Transverse colon (tissue), 4 donors: ENCODE results near the gene ULBP2. TPM values are rescaled to one million over a fixed set of nuclear protein-coding genes. Genes with fewer than 3 reads are reported as not detected.

Source experiments
- DNase-seq: peaks from one replicate; pipeline ENCODE4 v3.0.0-alpha.2; 2019
- H3K27ac ChIP-seq, 4 donors: fragments of 200-600 bp; sonication (generic); 2 replicates each; pipeline ENCODE4 v1.5.1; 2016 to 2018; ENCODE audit warnings: inconsistent platforms in 4 of 4
- H3K27me3 ChIP-seq: fragments of 200-600 bp; sonication (generic); 2 replicates; pipeline ENCODE4 v1.5.1; 2017; ENCODE audit warnings: inconsistent platforms
- H3K36me3 ChIP-seq, 4 donors: fragments of 200-600 bp; sonication (generic); 2 replicates each; pipeline ENCODE4 v1.5.1; 2017 to 2019; ENCODE audit warnings: inconsistent platforms in 4 of 4
- H3K4me1 ChIP-seq, 4 donors: fragments of 200-600 bp; sonication (generic); 2 replicates each; pipeline ENCODE4 v1.5.1; 2017 to 2020; ENCODE audit warnings: inconsistent platforms in 4 of 4
- H3K4me3 ChIP-seq, 4 donors: fragments of 200-600 bp; sonication (generic); 1 replicate in 1 of 4; 2 replicates in 3 of 4; pipeline versions ENCODE4 v1.5.1 to v1.6.1; 2017 to 2019; ENCODE audit warnings: inconsistent platforms in 4 of 4
- H3K9me3 ChIP-seq, 2 donors: fragments of 200-600 bp; sonication (generic); 2 replicates each; pipeline ENCODE4 v1.5.1; 2017 to 2019; ENCODE audit warnings: inconsistent platforms in 2 of 2
- CTCF ChIP-seq, 5 experiments: fragments of 200-600 bp in 3 of 5; fragments of 450-650 bp in 2 of 5; sonication (generic) in 3 of 5; IDR thresholded peaks; 1 replicate in 2 of 5; 2 replicates in 3 of 5; pipeline ENCODE4 v1.5.1; 2016 to 2017; ENCODE audit warnings: antibody characterized with exemption in 5 of 5, inconsistent platforms in 3 of 5, mild to moderate bottlenecking in 2 of 5, moderate library complexity in 1 of 5
- EP300 ChIP-seq: sonication (generic); formaldehyde crosslinking; IDR thresholded peaks from one replicate; pipeline ENCODE4 v1.6.1; 2017; ENCODE audit warnings: antibody characterized with exemption, low read depth
- POLR2A ChIP-seq: fragments of 450-650 bp; IDR thresholded peaks from one replicate; pipeline ENCODE4 v1.6.1; 2016; ENCODE audit warnings: antibody characterized with exemption, mild to moderate bottlenecking, moderate library complexity
- POLR2AphosphoS5 ChIP-seq, 3 donors: sonication (generic); formaldehyde crosslinking; IDR thresholded peaks; one replicate each; pipeline ENCODE4 v1.6.1; 2016; ENCODE audit warnings: antibody characterized with exemption in 3 of 3
- WGBS, 2 donors: methylation state at CpG; one replicate each; pipeline ENCODE4 v1.1.5; 2018; ENCODE audit warnings: low coverage in 1 of 2; 5-methylcytosine and 5-hydroxymethylcytosine counted together
- in situ Hi-C, 4 donors: fragments of 200-750 bp; cut with MboI; loops; one replicate each; pipeline versions ENCODE4 v1.15.0 to v1.15.1; 2017; ENCODE audit warnings: low sequenced_read_pairs in 3 of 4, low pct_ligation_motif_present in 1 of 4, low pct_unique_long_range_greater_than_20kb in 1 of 4
- intact Hi-C: fragments of 100-400 bp; cut with DNase I; formaldehyde crosslinking; loops from one replicate; pipeline ENCODE4 v1.15.1; 2023; ENCODE audit warnings: low total_unique reads
- total RNA-seq, 4 donors: library from RNA; depleted of rRNA; stranded (reverse); fragments of >200 nt; gene quantifications; one replicate each; pipeline ENCODE4 v1.1.0, GENCODE V29; 2016

ULBP2 gene
- total RNA-seq, 4 donors from 2014 or later, result not detected

- in situ Hi-C loops, result no loop called here
Observed at GRCh38 chr6:149899926-149900619, 41.7 kb upstream of the ULBP2 start.

GRCh38 chr6:149900620-149901443, 41.0 kb upstream of the ULBP2 start:
- in situ Hi-C loops (no loop called here), intact Hi-C loops (no loop called here)
- Histone ChIP-seq H3K4me3 (no peak overlapping the region), H3K27ac (no peak overlapping the region), H3K27me3 (no peaks in the 10 kb centered on the region), H3K9me3 (no peaks in the 10 kb centered on the region), H3K36me3 (no peaks in the 10 kb centered on the region), H3K4me1 (peaks cover 12 to 21% (median 20%) of the 10 kb centered on the region in 4 donors)
- no peak for TF ChIP-seq CTCF (IDR thresholded peaks at IDR 0.05)
- TF ChIP-seq EP300, result no peak
- no peak for TF ChIP-seq POLR2A
- TF ChIP-seq POLR2AphosphoS5 (IDR thresholded peaks at IDR 0.05), result no peak
- DNase-seq, result no peak
- WGBS, 2 donors, result 91% methylated on average over 11 of the region's 11 CpGs; no CpG with 5 or more reads in 1 of the 2 donors

More at GRCh38 chr6:149899926-149900619, 41.7 kb upstream of the ULBP2 start:
- no peak overlapping the region for H3K4me3 ChIP-seq
- no peaks in the 10 kb centered on the region for H3K36me3 ChIP-seq
- no peak overlapping the region for H3K27ac ChIP-seq
- no peaks in the 10 kb centered on the region for H3K9me3 ChIP-seq
- H3K4me1 ChIP-seq, result peaks cover 19 to 29% (median 27%) of the 10 kb centered on the region in 4 donors
- TF ChIP-seq CTCF (IDR thresholded peaks at IDR 0.05), result no peak
- no peaks in the 10 kb centered on the region for H3K27me3 ChIP-seq
- intact Hi-C loops, result no loop called here
- WGBS, 2 donors, result 67 to 84% methylated on average over 1 to 7 of the region's 7 CpGs
- no peak for DNase-seq

GRCh38 chr6:149901444-149902140, 40.2 kb upstream of the ULBP2 start:
- in situ Hi-C loops, result no loop called here
- intact Hi-C loops, result no loop called here
- DNase-seq, result no peak
- 87% methylated on average over 2 to 6 of the region's 6 CpGs for WGBS, 2 donors
- Histone ChIP-seq H3K27me3 (no peaks in the 10 kb centered on the region), H3K36me3 (no peaks in the 10 kb centered on the region), H3K9me3 (no peaks in the 10 kb centered on the region), H3K27ac (no peak overlapping the region), H3K4me1 (peaks cover 4 to 15% (median 13%) of the 10 kb centered on the region in 4 donors), H3K4me3 (no peak overlapping the region)
- TF ChIP-seq POLR2AphosphoS5 (IDR thresholded peaks at IDR 0.05) (no peak), POLR2A (no peak), CTCF (IDR thresholded peaks at IDR 0.05) (no peak), EP300 (no peak)

GRCh38 chr6:149903938-149904611, 37.7 kb upstream of the ULBP2 start:
- no peaks in the 10 kb centered on the region for H3K4me1 ChIP-seq
- H3K9me3 ChIP-seq, result peaks cover 0 to 12% of the 10 kb centered on the region in 2 donors
- H3K36me3 ChIP-seq, result no peaks in the 10 kb centered on the region
- H3K4me3 ChIP-seq, result no peak overlapping the region
- WGBS, 2 donors, result 71% methylated on average over 5 of the region's 5 CpGs; no CpG with 5 or more reads in 1 of the 2 donors
- intact Hi-C loops, result no loop called here
- H3K27ac ChIP-seq, result no peak overlapping the region
- in situ Hi-C loops, result no loop called here
- H3K27me3 ChIP-seq, result no peaks in the 10 kb centered on the region
- TF ChIP-seq POLR2A, result no peak
- TF ChIP-seq CTCF (IDR thresholded peaks at IDR 0.05), result no peak
- no peak for TF ChIP-seq EP300
- no peak for TF ChIP-seq POLR2AphosphoS5 (IDR thresholded peaks at IDR 0.05)
- no peak for DNase-seq
